Nephron progenitor cell (in vitro differentiated cells): ENCODE results near the gene AMBP.

Source experiments
- DNase-seq: peaks from one replicate; pipeline ENCODE4 v3.0.0; 2021
- H3K27ac Mint-ChIP-seq: 2 replicates; pipeline ENCODE4 v1.8.0; 2021; ENCODE audit warnings: mild to moderate bottlenecking, moderate library complexity, mixed read lengths
- H3K27me3 Mint-ChIP-seq: 2 replicates; pipeline ENCODE4 v1.8.0; 2021; ENCODE audit warnings: mild to moderate bottlenecking, low read depth, mixed read lengths; ENCODE audit not compliant: poor library complexity
- H3K36me3 Mint-ChIP-seq: 2 replicates; pipeline ENCODE4 v1.8.0; 2021; ENCODE audit warnings: low read depth, mixed read lengths
- H3K4me1 Mint-ChIP-seq: 2 replicates; pipeline ENCODE4 v1.8.0; 2021; ENCODE audit warnings: mixed read lengths
- H3K4me3 Mint-ChIP-seq: 2 replicates; pipeline ENCODE4 v1.8.0; 2021; ENCODE audit warnings: mild to moderate bottlenecking, moderate library complexity, mixed read lengths
- H3K9me3 Mint-ChIP-seq: 2 replicates; pipeline ENCODE4 v1.8.0; 2021; ENCODE audit warnings: mild to moderate bottlenecking, moderate library complexity, mixed read lengths
- CTCF ChIP-seq: fragments of 200-600 bp; sonication (generic); IDR thresholded peaks from 2 replicates; pipeline ENCODE4 v1.5.0; 2021; ENCODE audit warnings: antibody characterized with exemption

Gene AMBP

DNA sequence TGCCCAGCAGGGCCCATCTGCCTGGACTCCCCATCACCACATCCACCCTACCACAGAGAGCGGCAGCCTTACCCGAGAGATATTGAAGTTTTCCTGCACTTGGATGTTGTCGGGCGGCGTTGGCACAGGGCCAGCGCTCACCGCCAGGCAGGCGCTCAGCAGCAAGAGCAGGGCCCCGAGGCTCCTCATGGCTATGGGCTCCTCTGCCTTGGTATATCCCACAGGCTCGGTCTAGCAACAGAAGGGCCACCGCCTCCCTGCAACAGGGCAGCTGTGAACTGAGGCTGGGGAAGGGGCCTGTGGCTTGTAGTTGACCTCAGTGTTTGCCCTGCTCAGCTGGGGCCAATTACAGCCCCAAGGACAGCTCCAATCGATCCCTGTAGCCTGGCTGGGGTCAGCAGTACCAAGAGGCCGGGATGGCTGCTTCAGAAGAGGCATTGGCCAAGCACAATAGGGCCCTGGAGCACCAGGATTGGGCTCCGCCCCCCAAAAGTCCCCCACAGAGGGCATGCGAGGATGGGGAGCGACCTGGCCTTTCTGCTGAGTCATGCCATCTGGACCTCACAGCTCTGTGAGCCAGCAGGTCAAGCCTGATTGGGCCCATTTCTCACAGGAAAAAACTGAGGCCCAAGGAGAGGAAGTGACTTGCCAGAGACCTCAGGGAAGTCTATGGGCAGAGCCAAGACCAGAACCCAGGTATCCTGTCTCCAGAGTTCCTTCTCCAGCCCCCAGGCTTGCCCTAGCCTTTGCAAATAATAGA is at the start of gene AMBP:
Gene AMBP (minus strand): TSS at position 280 of the 760 bp plus-strand sequence. CDS start 91 bp downstream, at position 189.
- Mint-ChIP-seq H3K4me3 (no peak within 1 kb of the TSS), H3K27me3 (peaks cover 36% of the 10 kb centered on the region), H3K9me3 (no peaks in the 10 kb centered on the region), H3K36me3 (no peaks in the 10 kb centered on the region), H3K27ac (no peak within 1 kb of the TSS), H3K4me1 (peaks cover 4% of the 10 kb centered on the region)
- no peak for DNase-seq
- no peak for TF ChIP-seq CTCF

DNA sequence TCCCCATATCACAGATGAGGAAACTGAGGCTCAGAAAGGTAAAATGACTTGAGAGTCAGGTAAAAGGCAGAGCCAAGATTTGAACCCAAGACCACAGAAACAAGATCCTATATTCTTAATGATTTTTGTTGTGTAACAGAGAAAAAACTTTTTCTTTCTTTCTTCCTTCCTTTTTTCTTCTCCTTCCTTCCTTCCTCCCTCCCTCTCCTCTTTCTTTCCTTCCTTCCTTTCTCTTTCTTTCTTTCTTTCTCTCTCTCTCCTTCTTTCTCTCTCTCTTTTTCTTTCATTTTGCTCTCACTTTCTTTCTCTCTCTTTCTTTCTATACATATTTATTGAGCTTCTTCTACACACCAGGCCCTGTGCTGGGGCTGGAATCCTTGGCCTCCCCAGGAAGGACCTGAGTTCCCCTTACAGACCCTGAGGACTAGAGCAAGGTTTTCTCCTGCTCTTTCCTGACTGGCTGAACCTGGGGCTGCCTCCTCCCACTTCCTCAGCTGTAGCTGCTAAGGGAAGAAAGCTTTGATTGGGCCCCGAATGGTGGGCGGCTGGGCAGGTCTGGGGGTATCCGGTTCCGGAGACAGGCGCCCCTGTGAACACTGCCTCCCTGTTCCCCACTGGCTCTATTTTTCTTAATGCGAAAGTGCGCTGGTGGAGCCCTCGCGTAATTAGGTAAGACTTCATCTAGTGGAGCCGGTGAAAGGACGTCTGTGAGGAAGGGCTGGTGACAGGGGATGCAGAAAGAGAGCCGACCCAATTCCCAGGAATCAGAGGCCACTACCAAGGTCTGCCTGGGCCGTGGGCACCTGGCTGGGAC is 48.4 kb upstream of the AMBP start:
- H3K36me3 Mint-ChIP-seq: no peaks in the 10 kb centered on the region
- no peak overlapping the region for H3K4me3 Mint-ChIP-seq
- peaks cover 16% of the 10 kb centered on the region for H3K9me3 Mint-ChIP-seq
- H3K4me1 Mint-ChIP-seq: peaks cover 43% of the 10 kb centered on the region
- no peak for DNase-seq
- no peak overlapping the region for H3K27ac Mint-ChIP-seq
- no peak for TF ChIP-seq CTCF
- peaks cover 23% of the 10 kb centered on the region for H3K27me3 Mint-ChIP-seq

DNA sequence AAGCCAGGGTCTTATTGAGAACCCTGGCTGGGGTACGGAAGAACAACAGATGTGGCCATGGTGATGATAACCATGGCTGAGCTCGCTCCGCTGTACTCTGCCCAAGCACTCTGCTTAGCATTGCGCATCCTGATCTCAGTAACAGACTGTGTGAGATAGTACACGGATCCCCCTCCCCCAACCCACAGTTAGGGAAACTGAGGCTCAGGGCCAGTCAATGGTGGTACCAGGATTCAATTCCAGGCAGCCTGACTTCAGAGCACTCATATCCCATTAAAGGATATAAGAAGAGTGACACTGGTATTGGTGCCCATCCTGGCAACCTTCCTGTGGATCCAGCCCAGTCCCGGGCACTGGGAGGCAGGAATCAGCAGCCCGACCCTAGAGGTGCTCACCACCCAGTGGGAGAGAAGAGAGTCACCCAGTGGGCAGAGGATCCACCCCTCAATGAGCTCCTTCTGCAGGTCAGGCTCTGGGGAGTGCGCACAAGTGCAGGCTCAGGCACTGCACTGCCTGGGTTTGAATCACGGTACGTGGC is 47.4 kb upstream of the AMBP start:
- Mint-ChIP-seq H3K4me1 (peaks cover 52% of the 10 kb centered on the region), H3K9me3 (peaks cover 16% of the 10 kb centered on the region), H3K27me3 (peaks cover 22% of the 10 kb centered on the region), H3K27ac (peak overlapping the region; percentile 64), H3K36me3 (no peaks in the 10 kb centered on the region), H3K4me3 (no peak overlapping the region)
- TF ChIP-seq CTCF: no peak
- DNase-seq: no peak

DNA sequence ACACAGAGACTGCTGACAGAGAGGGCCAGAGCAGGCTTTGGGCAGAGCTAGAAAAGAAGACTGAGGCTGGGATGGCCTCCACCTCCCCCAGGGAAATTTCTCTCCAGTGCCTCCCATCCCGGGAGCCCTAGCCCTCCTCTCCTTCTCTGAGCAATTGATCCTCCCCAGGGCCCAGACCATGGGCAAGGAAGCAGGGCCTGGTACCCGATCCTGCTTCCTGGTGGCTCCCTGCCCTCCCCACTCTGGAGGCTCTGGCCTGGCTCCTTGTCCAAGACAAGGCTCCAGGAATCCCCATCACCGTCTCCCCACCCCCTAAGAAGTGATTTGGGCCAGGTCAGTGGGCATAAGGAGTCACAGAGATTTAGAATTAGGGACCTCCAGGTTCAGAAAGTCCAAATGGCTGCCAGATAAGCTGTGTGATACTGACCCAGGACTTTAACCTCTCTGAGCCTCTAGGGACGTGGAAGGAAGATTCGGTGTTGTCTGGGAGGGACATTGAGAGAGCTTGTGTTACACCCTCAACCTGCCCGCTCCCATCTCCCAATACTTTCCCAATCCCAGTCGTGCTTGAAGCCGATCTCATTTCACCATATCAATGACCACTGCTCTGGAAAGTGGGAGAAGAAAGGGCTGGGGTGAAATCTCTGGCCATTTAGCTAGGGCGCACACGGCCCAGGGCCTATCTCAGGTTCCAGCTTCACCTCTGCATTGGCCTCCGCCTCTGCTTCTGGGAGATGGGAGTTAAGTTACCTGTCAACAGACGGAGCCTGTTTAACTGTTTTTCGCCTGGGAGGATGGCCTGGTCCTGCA is 46.8 kb upstream of the AMBP start:
- DNase-seq: no peak
- peak overlapping the region; percentile 84 for H3K27ac Mint-ChIP-seq
- no peak for TF ChIP-seq CTCF
- peak overlapping the region; percentile 44 for H3K4me3 Mint-ChIP-seq
- no peaks in the 10 kb centered on the region for H3K36me3 Mint-ChIP-seq
- peaks cover 59% of the 10 kb centered on the region for H3K4me1 Mint-ChIP-seq
- H3K9me3 Mint-ChIP-seq: peaks cover 16% of the 10 kb centered on the region
- H3K27me3 Mint-ChIP-seq: peaks cover 18% of the 10 kb centered on the region

DNA sequence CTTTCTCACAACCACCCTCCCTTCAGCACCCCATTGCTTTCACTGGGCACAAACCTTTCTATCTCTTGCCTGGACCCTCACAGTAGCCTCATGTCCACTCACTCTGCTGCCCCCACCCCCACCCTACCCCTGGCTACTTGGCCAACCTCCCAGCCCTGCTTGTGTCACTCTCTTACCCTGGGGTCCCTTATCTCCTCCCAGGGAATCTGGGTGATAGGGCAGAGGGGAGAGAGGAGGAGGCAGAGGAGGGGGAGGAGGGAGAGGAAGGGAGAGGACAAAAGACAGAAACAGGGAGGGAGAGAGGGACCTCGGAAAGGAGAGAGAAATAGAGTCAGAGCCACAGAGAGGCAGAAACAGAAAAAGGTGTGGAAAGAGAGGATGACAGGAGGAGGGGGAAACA is 46.0 kb upstream of the AMBP start:
- Mint-ChIP-seq H3K4me3 (peak overlapping the region; percentile 44), H3K4me1 (peaks cover 65% of the 10 kb centered on the region), H3K27ac (peak overlapping the region; percentile 84), H3K9me3 (peaks cover 16% of the 10 kb centered on the region), H3K36me3 (no peaks in the 10 kb centered on the region), H3K27me3 (peaks cover 18% of the 10 kb centered on the region)
- no peak for TF ChIP-seq CTCF
- DNase-seq: no peak
